H1 (cell line): Measurements from ENCODE around the gene KCTD20. TPM values are rescaled to one million over a fixed set of nuclear protein-coding genes. Genes with fewer than 3 reads are reported as not detected.
A peak's percentile ranks its signal among the peaks of the same experiment; 100 is the strongest.
"Not testable (repeated sequence)": the region's sequence is repeated elsewhere in the genome, so short reads cannot be mapped to it uniquely, and the experiment has no call there.

Experiments
- CTCF ChIA-PET: fragments of 300-600 bp; sonication (Branson Sonifier 250); formaldehyde crosslinking; loops from one replicate; lab custom pipeline; 2021; ENCODE audit not compliant: partially characterized antibody; lab: Charles Lee
- POLR2A ChIA-PET: fragments of 300-600 bp; sonication (Branson Sonifier 250); formaldehyde crosslinking; loops from one replicate; lab custom pipeline; 2021; ENCODE audit warnings: inconsistent platforms; ENCODE audit not compliant: partially characterized antibody; lab: Charles Lee
- DNase-seq, 2 experiments: peaks; one replicate each; pipeline versions ENCODE4 v3.0.0 to v3.0.0-alpha.2; 2010 to 2022; ENCODE audit warnings: low spot score in 2 of 2, low read depth in 1 of 2, mixed read lengths in 1 of 2
- FAIRE-seq: peaks from 2 replicates; lab custom pipeline; 2011; peaks lifted over from hg19 to GRCh38; lab: Jason Lieb, UNC
- H2AFZ ChIP-seq: 2 replicates; pipeline ENCODE4 v1.8.1; 2012; ENCODE audit warnings: low read length, inconsistent platforms
- H2AK5ac ChIP-seq: 2 replicates; pipeline ENCODE4 v1.6.1; 2013; ENCODE audit warnings: low read depth, low read length
- H2BK120ac ChIP-seq: replicated peaks from 2 replicates; pipeline ENCODE3; 2013; ENCODE audit warnings: low read depth, low read length, inconsistent platforms
- H2BK12ac ChIP-seq: 2 replicates; pipeline ENCODE4 v1.6.1; 2013; ENCODE audit warnings: low read depth, low read length
- H2BK15ac ChIP-seq: 2 replicates; pipeline ENCODE4 v1.6.1; 2013; ENCODE audit warnings: low read length
- H2BK20ac ChIP-seq: 2 replicates; pipeline ENCODE4 v1.6.1; 2013; ENCODE audit warnings: low read length
- H2BK5ac ChIP-seq: 2 replicates; pipeline ENCODE4 v1.6.1; 2013; ENCODE audit warnings: low read depth, low read length
- H3K14ac ChIP-seq: 2 replicates; pipeline ENCODE4 v1.6.1; 2013; ENCODE audit warnings: inconsistent platforms; ENCODE audit not compliant: insufficient read length
- H3K18ac ChIP-seq: 2 replicates; pipeline ENCODE4 v1.6.1; 2013; ENCODE audit warnings: low read length; ENCODE audit errors: extremely low read depth
- H3K23ac ChIP-seq: 2 replicates; pipeline ENCODE4 v1.6.1; 2013; ENCODE audit warnings: inconsistent platforms; ENCODE audit not compliant: insufficient read length
- H3K23me2 ChIP-seq: 2 replicates; pipeline ENCODE4 v1.6.1; 2013; ENCODE audit warnings: low read depth, low read length
- H3K27ac ChIP-seq: 2 replicates; pipeline ENCODE4 v1.6.1; 2011; ENCODE audit warnings: low read depth, low read length, inconsistent platforms
- H3K27me3 ChIP-seq, 4 experiments: replicated peaks in 1 of 4; 1 replicate in 1 of 4; 2 replicates in 3 of 4; pipeline versions ENCODE4 v1.6.1 to v1.8.1; 2011 to 2013; ENCODE audit warnings: low read length in 3 of 4, mild to moderate bottlenecking in 3 of 4, inconsistent platforms in 2 of 4, mixed read lengths in 2 of 4, moderate library complexity in 1 of 4; ENCODE audit not compliant: control insufficient read depth in 3 of 4, insufficient read depth in 3 of 4; ENCODE audit errors: extremely low read depth in 1 of 4
- H3K36me3 ChIP-seq, 4 experiments: 2 replicates each; pipeline versions ENCODE4 v1.6.1 to v1.8.1; 2011 to 2013; ENCODE audit warnings: mild to moderate bottlenecking in 4 of 4, low read length in 3 of 4, moderate library complexity in 2 of 4, control low read depth in 1 of 4, inconsistent platforms in 1 of 4; ENCODE audit not compliant: insufficient read depth in 4 of 4, control insufficient read depth in 2 of 4
- H3K4ac ChIP-seq: replicated peaks from 2 replicates; pipeline ENCODE3; 2013; ENCODE audit warnings: low read length, low read depth, mixed read lengths, inconsistent platforms; ENCODE audit not compliant: insufficient read length
- H3K4me1 ChIP-seq, 4 experiments: replicated peaks in 1 of 4; 1 replicate in 1 of 4; 2 replicates in 3 of 4; pipeline versions ENCODE4 v1.6.1 to v1.8.1; 2011 to 2013; ENCODE audit warnings: low read length in 3 of 4, inconsistent platforms in 2 of 4, mixed read lengths in 1 of 4; ENCODE audit not compliant: insufficient read depth in 4 of 4, control insufficient read depth in 3 of 4
- H3K4me2 ChIP-seq, 2 experiments: 2 replicates each; pipeline versions ENCODE4 v1.6.1 to v1.8.1; 2011 to 2013; ENCODE audit warnings: low read depth in 2 of 2, low read length in 2 of 2, control low read depth in 1 of 2, inconsistent platforms in 1 of 2, mild to moderate bottlenecking in 1 of 2; ENCODE audit not compliant: insufficient read depth in 1 of 2
- H3K4me3 ChIP-seq, 4 experiments: fragments of 200-600, 300-600 bp in 1 of 4; sonication (generic), shearing (Covaris generic), sonication (Bioruptor Twin) in 1 of 4; 2 replicates each; pipeline versions ENCODE4 v1.5.1 to v1.8.1; 2011 to 2016; ENCODE audit warnings: low read length in 4 of 4, low read depth in 3 of 4, control low read depth in 2 of 4, inconsistent platforms in 2 of 4, mild to moderate bottlenecking in 2 of 4, mixed read lengths in 1 of 4, moderate library complexity in 1 of 4; ENCODE audit not compliant: insufficient read depth in 2 of 4; ENCODE audit errors: extremely low read depth in 1 of 4
- H3K56ac ChIP-seq: replicated peaks from 2 replicates; pipeline ENCODE3; 2013; ENCODE audit warnings: low read depth, mild to moderate bottlenecking, mixed read lengths, low read length, inconsistent platforms; ENCODE audit not compliant: insufficient read length
- H3K79me1 ChIP-seq: 2 replicates; pipeline ENCODE4 v1.6.1; 2013; ENCODE audit warnings: low read depth, low read length, control low read depth
- H3K79me2 ChIP-seq, 2 experiments: 2 replicates each; pipeline versions ENCODE4 v1.6.1 to v1.8.1; 2012 to 2013; ENCODE audit warnings: low read length in 2 of 2, mild to moderate bottlenecking in 2 of 2, inconsistent platforms in 1 of 2; ENCODE audit not compliant: insufficient read depth in 2 of 2, control insufficient read depth in 1 of 2
- H3K9ac ChIP-seq, 4 experiments: replicated peaks in 1 of 4; 1 replicate in 1 of 4; 2 replicates in 3 of 4; pipeline versions ENCODE4 v1.6.1 to v1.8.1; 2011 to 2013; ENCODE audit warnings: low read depth in 3 of 4, low read length in 3 of 4, control low read depth in 2 of 4, mild to moderate bottlenecking in 2 of 4, moderate library complexity in 2 of 4, inconsistent platforms in 1 of 4; ENCODE audit errors: extremely low read depth in 1 of 4
- H3K9me3 ChIP-seq, 2 experiments: 2 replicates each; pipeline versions ENCODE4 v1.6.1 to v1.8.1; 2012 to 2013; ENCODE audit warnings: mild to moderate bottlenecking in 2 of 2, moderate library complexity in 2 of 2, control low read depth in 1 of 2, inconsistent platforms in 1 of 2, low read depth in 1 of 2, low read length in 1 of 2, mixed read lengths in 1 of 2; ENCODE audit not compliant: insufficient read depth in 2 of 2
- H4K20me1 ChIP-seq, 2 experiments: replicated peaks in 1 of 2; 2 replicates each; pipeline versions ENCODE3 to v1.8.1; 2011 to 2013; ENCODE audit warnings: inconsistent platforms in 2 of 2, low read length in 2 of 2, mild to moderate bottlenecking in 1 of 2; ENCODE audit not compliant: insufficient read depth in 2 of 2, control insufficient read depth in 1 of 2
- H4K5ac ChIP-seq: 2 replicates; pipeline ENCODE4 v1.6.1; 2013; ENCODE audit warnings: low read length, low read depth, mixed read lengths, inconsistent platforms; ENCODE audit not compliant: insufficient read length
- H4K8ac ChIP-seq: 2 replicates; pipeline ENCODE4 v1.8.0; 2013; ENCODE audit warnings: mild to moderate bottlenecking, moderate library complexity, low read length, inconsistent platforms; ENCODE audit not compliant: insufficient read depth; ENCODE audit errors: extremely low read depth
- H4K91ac ChIP-seq: replicated peaks from 2 replicates; pipeline ENCODE3; 2013; ENCODE audit warnings: low read length, mixed read lengths, inconsistent platforms; ENCODE audit not compliant: insufficient read length
- SP1 ChIP-seq: IDR thresholded peaks from 2 replicates; pipeline ENCODE4 v1.6.1; 2011; ENCODE audit warnings: low read depth, low read length
- WGBS, 2 experiments: shearing (Covaris generic) in 1 of 2; methylation state at CpG; one replicate each; pipeline versions ENCODE4 v1.1.6 to v1.1.7; 2013 to 2015; ENCODE audit warnings: low lambda C conversion rate in 2 of 2, mixed read lengths in 2 of 2, inconsistent platforms in 1 of 2, low coverage in 1 of 2, missing lambda C conversion rate in 1 of 2; ENCODE audit not compliant: insufficient replicate concordance in 2 of 2, insufficient coverage in 1 of 2, insufficient read length in 1 of 2; ENCODE audit errors: extremely low coverage in 1 of 2, missing lambda C conversion rate in 1 of 2; 5-methylcytosine and 5-hydroxymethylcytosine counted together
- polyA plus RNA-seq, 7 experiments: library from polyadenylated mRNA; depleted of rRNA in 3 of 7; stranded (reverse) in 5 of 7; unstranded in 2 of 7; fragments of >200 nt in 5 of 7; fragments of 200-250 nt in 2 of 7; gene quantifications; 1 replicate in 5 of 7; 2 replicates in 1 of 7; 4 replicates in 1 of 7; pipeline versions ENCODE4 v1.2.1 to v1.2.3, GENCODE V29; 2011 to 2013; ENCODE audit warnings: missing spikeins in 2 of 7, mixed read lengths in 2 of 7
- total RNA-seq: library from RNA; stranded (reverse); fragmentation: NEBNext Ultra II Directional; extraction: Animal tissue kit (Norgen Biotek cat#: 25700); gene quantifications from 2 replicates; pipeline ENCODE4 v1.2.1, GENCODE V29; 2021

KCTD20 gene
- total and polyA plus RNA-seq, 2 of the 8 experiments (the other 6 are each of a cell fraction or from before 2014, with no cell fraction given): 10.1 to 26.2 TPM

GRCh38 chr6:36449173-36449572 is 6.4 kb downstream of the KCTD20 start:
- H4K20me1 ChIP-seq, H3K23ac ChIP-seq, H3K4me3 ChIP-seq, H3K79me1 ChIP-seq, H2AFZ ChIP-seq, H2BK20ac ChIP-seq, H3K56ac ChIP-seq, H2BK5ac ChIP-seq, H3K9ac ChIP-seq, FAIRE-seq, H2BK120ac ChIP-seq, H2BK12ac ChIP-seq, H3K36me3 ChIP-seq, H3K27ac ChIP-seq, H4K8ac ChIP-seq, H2BK15ac ChIP-seq, H3K9me3 ChIP-seq, H3K4me2 ChIP-seq, CTCF ChIA-PET, H3K27me3 ChIP-seq, H4K5ac ChIP-seq, H3K18ac ChIP-seq, H3K4ac ChIP-seq, H3K4me1 ChIP-seq, H3K23me2 ChIP-seq, H4K91ac ChIP-seq, H2AK5ac ChIP-seq, H3K14ac ChIP-seq, DNase-seq: not testable (repeated sequence)
- TF ChIP-seq SP1: 0 out of 2 replicates have a peak, but pooled peaks have one; percentile 7
- 96% methylated on average over 10 of the region's 10 CpGs; no CpG with 5 or more reads in 1 of the 2 experiments for WGBS, 2 experiments
- peaks cover 0 to 75% of the 10 kb centered on the region in 2 experiments; a peak in 2 of 4 replicates for H3K79me2 ChIP-seq
- POLR2A ChIA-PET: interaction anchor here (0.6 to 1.9 kb wide), 2 partner anchors 11 to 93 kb away, joined by 3 to 4 read pairs; no protein-coding TSS in a partner anchor

DNA sequence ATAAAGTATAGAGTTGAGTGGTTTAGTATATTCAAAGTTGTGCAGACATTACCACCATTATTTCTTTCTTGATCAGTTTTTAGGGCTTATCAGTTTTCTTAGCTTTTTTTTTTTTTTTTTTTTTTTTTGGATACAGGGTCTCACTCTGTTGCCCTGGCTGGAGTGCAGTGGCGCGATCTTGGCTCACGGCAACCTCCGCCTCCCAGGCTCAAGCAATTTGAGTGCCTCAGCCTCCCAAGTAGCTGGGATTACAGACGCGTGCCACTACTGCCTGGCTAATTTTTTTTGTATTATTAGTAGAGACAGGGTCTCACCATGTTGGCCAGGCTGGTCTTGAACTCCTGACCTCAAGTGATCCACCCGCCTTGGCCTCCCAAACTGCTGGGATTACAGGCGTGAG is 10.1 kb downstream of the KCTD20 start:
- H3K4me2 ChIP-seq, H3K27ac ChIP-seq, H2BK15ac ChIP-seq, FAIRE-seq, H2BK120ac ChIP-seq, H3K4me1 ChIP-seq, H3K36me3 ChIP-seq, H2AK5ac ChIP-seq, H2BK20ac ChIP-seq, H3K56ac ChIP-seq, H3K18ac ChIP-seq, H2AFZ ChIP-seq, H2BK12ac ChIP-seq, H3K4ac ChIP-seq, H3K9ac ChIP-seq, H3K14ac ChIP-seq, H3K9me3 ChIP-seq, H2BK5ac ChIP-seq, H3K23me2 ChIP-seq, H3K4me3 ChIP-seq, H4K5ac ChIP-seq, DNase-seq, H4K91ac ChIP-seq, H3K27me3 ChIP-seq, H4K20me1 ChIP-seq, H3K79me1 ChIP-seq, H3K23ac ChIP-seq, H4K8ac ChIP-seq: not testable (repeated sequence)
- ChIA-PET POLR2A (interaction anchor here (0.6 to 1.0 kb wide), 2 partner anchors 30 to 144 kb away, joined by 3 to 4 read pairs; no protein-coding TSS in a partner anchor), CTCF (interaction anchor here (0.6 to 2.0 kb wide), 4 partner anchors 10 to 786 kb away, joined by 3 to 5 read pairs (median 3); partner anchors contain the start of gene KCTD20)
- peaks cover 0 to 71% of the 10 kb centered on the region in 2 experiments; a peak in 3 of 4 replicates for H3K79me2 ChIP-seq
- 93% methylated on average over 8 of the region's 8 CpGs; no CpG with 5 or more reads in 1 of the 2 experiments for WGBS, 2 experiments
